KMS-11 (cell line): ENCODE data around the gene PNRC1.

Source experiments
- H2AFZ ChIP-seq: fragments of 200-600 bp; sonication (generic); 2 replicates; pipeline ENCODE4 v1.6.1; 2016; ENCODE audit warnings: antibody characterized with exemption, mixed run types, low read depth
- H3K27ac ChIP-seq: fragments of 200-600 bp; sonication (generic); 2 replicates; pipeline ENCODE4 v1.6.1; 2016; ENCODE audit warnings: mild to moderate bottlenecking, mixed run types
- H3K27me3 ChIP-seq: fragments of 200-600 bp; sonication (generic); 2 replicates; pipeline ENCODE4 v1.6.1; 2017; ENCODE audit warnings: mild to moderate bottlenecking, low read depth, mixed run types, moderate library complexity; ENCODE audit not compliant: insufficient read depth
- H3K36me3 ChIP-seq: fragments of 200-600 bp; sonication (generic); 2 replicates; pipeline ENCODE4 v1.6.1; 2017; ENCODE audit warnings: mild to moderate bottlenecking, mixed run types; ENCODE audit not compliant: insufficient read depth
- H3K4me1 ChIP-seq: fragments of 200-600 bp; sonication (generic); 2 replicates; pipeline ENCODE4 v1.6.1; 2016; ENCODE audit warnings: mild to moderate bottlenecking, low read depth, mixed run types; ENCODE audit not compliant: poor library complexity, severe bottlenecking
- H3K4me2 ChIP-seq: fragments of 200-600 bp; sonication (generic); 2 replicates; pipeline ENCODE4 v1.7.0; 2016; ENCODE audit warnings: mild to moderate bottlenecking, mixed run types
- H3K4me3 ChIP-seq: fragments of 200-600 bp; sonication (generic); IDR thresholded peaks from 2 replicates; pipeline ENCODE4 v1.6.1; 2017; ENCODE audit warnings: low read depth, low read length, mixed read lengths; ENCODE audit not compliant: insufficient read depth
- H3K79me2 ChIP-seq: fragments of 200-600 bp; sonication (generic); 2 replicates; pipeline ENCODE4 v1.6.1; 2016; ENCODE audit warnings: low read depth, mixed run types; ENCODE audit not compliant: insufficient read depth
- H3K9ac ChIP-seq: fragments of 200-600 bp; sonication (generic); 2 replicates; pipeline ENCODE4 v1.6.1; 2016; ENCODE audit warnings: mild to moderate bottlenecking, mixed run types
- H4K20me1 ChIP-seq: fragments of 200-600 bp; sonication (generic); 2 replicates; pipeline ENCODE4 v1.6.1; 2016; ENCODE audit warnings: mild to moderate bottlenecking, mixed run types; ENCODE audit not compliant: insufficient read depth
- TF ChIP-seq, protein P1 (sequence below): fragments of 200-600 bp; sonication (generic); conservative IDR thresholded peaks from 2 replicates; pipeline ENCODE4 v1.6.1; 2017; ENCODE audit warnings: low read depth, mild to moderate bottlenecking, antibody characterized with exemption, low read length, moderate library complexity, mixed read lengths

The PNRC1 gene

DNA sequence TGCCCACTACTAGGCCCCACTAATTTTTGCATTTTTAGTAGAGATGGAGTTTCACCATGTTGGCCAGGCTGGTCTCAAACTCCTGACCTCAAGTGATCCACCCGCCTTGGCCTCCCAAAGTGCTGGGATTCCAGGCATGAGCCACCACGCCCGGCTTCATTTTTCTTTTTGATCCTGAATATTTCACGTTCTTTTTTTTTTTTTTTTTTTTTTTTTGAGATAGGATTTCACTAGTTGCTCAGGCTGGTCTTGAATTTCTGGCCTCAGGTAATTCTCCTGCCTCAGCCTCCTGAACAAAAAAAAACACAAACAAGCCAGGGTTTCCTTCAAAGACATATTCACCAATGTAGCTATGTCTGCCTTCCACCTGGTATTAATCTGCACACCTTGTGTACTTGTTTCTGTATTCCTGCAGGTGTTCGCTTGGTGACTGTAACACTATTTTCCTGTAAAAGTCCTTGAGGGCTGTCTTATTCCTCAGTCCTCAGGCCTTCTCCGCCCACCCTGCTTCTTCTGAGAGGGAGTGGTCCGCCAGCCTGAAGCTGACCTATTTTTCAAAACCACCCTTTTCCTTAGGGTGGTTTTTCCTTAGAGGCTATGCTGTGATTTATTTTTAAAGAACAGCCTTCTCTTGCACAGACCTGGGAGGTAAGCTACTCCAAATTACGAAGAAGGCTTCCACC is 36.1 kb upstream of the PNRC1 start:
- Histone ChIP-seq H3K4me2 (no peak overlapping the region), H3K27ac (no peak overlapping the region), H3K36me3 (no peaks in the 10 kb centered on the region), H2AFZ (no peak overlapping the region), H3K79me2 (no peaks in the 10 kb centered on the region), H3K9ac (no peak overlapping the region), H3K4me3 (no peak overlapping the region), H3K27me3 (no peaks in the 10 kb centered on the region), H3K4me1 (no peaks in the 10 kb centered on the region), H4K20me1 (no peaks in the 10 kb centered on the region)
- TF ChIP-seq, protein P1, sequence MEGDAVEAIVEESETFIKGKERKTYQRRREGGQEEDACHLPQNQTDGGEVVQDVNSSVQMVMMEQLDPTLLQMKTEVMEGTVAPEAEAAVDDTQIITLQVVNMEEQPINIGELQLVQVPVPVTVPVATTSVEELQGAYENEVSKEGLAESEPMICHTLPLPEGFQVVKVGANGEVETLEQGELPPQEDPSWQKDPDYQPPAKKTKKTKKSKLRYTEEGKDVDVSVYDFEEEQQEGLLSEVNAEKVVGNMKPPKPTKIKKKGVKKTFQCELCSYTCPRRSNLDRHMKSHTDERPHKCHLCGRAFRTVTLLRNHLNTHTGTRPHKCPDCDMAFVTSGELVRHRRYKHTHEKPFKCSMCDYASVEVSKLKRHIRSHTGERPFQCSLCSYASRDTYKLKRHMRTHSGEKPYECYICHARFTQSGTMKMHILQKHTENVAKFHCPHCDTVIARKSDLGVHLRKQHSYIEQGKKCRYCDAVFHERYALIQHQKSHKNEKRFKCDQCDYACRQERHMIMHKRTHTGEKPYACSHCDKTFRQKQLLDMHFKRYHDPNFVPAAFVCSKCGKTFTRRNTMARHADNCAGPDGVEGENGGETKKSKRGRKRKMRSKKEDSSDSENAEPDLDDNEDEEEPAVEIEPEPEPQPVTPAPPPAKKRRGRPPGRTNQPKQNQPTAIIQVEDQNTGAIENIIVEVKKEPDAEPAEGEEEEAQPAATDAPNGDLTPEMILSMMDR = no peak

DNA sequence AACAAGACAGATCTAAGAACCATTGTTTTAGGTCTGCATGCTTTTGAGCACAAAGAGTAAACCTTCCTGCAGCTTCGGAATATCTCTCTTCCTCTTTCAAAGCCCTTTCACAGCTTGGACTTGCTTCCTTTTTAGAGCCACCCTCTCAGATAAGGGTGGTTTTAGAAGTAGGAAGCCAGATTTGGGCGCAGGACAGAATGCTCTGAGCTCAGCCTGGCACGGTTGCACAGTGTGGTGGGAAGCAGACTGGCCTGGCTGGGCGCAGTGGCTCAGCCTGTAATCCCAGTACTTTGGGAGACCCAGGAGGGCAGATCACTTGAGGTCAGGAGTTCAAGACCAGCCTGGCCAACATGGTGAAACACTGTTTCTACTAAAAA is 35.6 kb upstream of the PNRC1 start:
- Histone ChIP-seq H3K27ac (no peak overlapping the region), H2AFZ (no peak overlapping the region), H3K4me3 (no peak overlapping the region)

DNA sequence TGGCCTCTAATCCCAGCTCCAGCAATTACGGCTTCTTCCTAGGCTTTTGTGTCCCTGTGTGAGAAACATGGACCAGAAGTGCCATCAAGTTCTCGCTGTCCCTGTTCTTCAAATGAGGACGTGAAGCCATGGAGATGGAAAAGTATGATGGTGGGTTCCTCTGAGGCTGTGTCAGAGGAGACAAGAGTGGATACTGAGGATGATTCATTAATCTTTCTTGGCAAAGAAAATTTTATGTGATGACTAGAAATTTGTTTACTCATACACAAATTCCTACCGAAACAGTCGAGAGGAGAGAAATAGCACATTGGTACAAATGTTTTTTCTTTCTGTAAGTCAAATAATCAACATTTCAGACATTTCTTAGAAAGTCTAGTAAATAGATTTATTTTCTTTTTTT is 35.0 kb upstream of the PNRC1 start:
- Histone ChIP-seq H3K36me3 (no peaks in the 10 kb centered on the region), H3K79me2 (no peaks in the 10 kb centered on the region), H3K27me3 (no peaks in the 10 kb centered on the region), H3K27ac (no peak overlapping the region), H2AFZ (no peak overlapping the region), H3K9ac (no peak overlapping the region), H4K20me1 (no peaks in the 10 kb centered on the region), H3K4me3 (no peak overlapping the region), H3K4me2 (no peak overlapping the region), H3K4me1 (no peaks in the 10 kb centered on the region)
- TF ChIP-seq, protein P1 = no peak

More for the DNA sequence above, 35.6 kb upstream of the PNRC1 start:
- no peaks in the 10 kb centered on the region for H3K4me1 ChIP-seq
- H4K20me1 ChIP-seq = no peaks in the 10 kb centered on the region
- no peak overlapping the region for H3K9ac ChIP-seq
- TF ChIP-seq, protein P1 = no peak
- H3K79me2 ChIP-seq = no peaks in the 10 kb centered on the region
- no peaks in the 10 kb centered on the region for H3K27me3 ChIP-seq
- no peak overlapping the region for H3K4me2 ChIP-seq
- no peaks in the 10 kb centered on the region for H3K36me3 ChIP-seq

DNA sequence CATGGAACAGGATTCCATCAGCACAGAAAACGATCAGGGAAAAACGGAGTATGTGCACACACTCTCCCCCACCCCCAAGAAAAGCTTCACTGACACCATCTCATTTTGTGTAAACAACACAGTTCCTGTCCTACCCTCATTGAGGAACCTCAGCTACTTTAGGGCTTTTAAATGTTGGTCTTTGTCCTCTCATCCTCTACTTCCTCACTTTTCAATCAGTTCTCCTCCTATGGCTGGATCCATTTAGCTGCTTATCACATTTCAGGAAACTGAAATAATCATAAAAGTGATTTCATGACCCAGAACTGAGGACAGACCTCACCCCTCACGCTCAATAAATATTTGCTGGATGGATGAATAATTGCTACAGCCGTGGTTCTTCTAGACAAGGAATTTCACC is 33.1 kb upstream of the PNRC1 start:
- no peaks in the 10 kb centered on the region for H3K4me1 ChIP-seq
- no peak overlapping the region for H2AFZ ChIP-seq
- no peak overlapping the region for H3K9ac ChIP-seq
- no peaks in the 10 kb centered on the region for H4K20me1 ChIP-seq
- no peak overlapping the region for H3K4me2 ChIP-seq
- no peaks in the 10 kb centered on the region for H3K27me3 ChIP-seq
- H3K27ac ChIP-seq = no peak overlapping the region
- H3K79me2 ChIP-seq = no peaks in the 10 kb centered on the region
- no peak overlapping the region for H3K4me3 ChIP-seq
- TF ChIP-seq, protein P1 = no peak
- H3K36me3 ChIP-seq = no peaks in the 10 kb centered on the region
